Transverse colon (tissue), 4 donors: ENCODE data around the gene FGF22. TPM values are rescaled to one million over a fixed set of nuclear protein-coding genes. Genes with fewer than 3 reads are reported as not detected.

Experiments used
- DNase-seq: peaks from one replicate; pipeline ENCODE4 v3.0.0-alpha.2; 2019
- H3K27ac ChIP-seq, 4 donors: fragments of 200-600 bp; sonication (generic); 2 replicates each; pipeline ENCODE4 v1.5.1; 2016 to 2018; ENCODE audit warnings: inconsistent platforms in 4 of 4
- H3K27me3 ChIP-seq: fragments of 200-600 bp; sonication (generic); 2 replicates; pipeline ENCODE4 v1.5.1; 2017; ENCODE audit warnings: inconsistent platforms
- H3K36me3 ChIP-seq, 4 donors: fragments of 200-600 bp; sonication (generic); 2 replicates each; pipeline ENCODE4 v1.5.1; 2017 to 2019; ENCODE audit warnings: inconsistent platforms in 4 of 4
- H3K4me1 ChIP-seq, 4 donors: fragments of 200-600 bp; sonication (generic); 2 replicates each; pipeline ENCODE4 v1.5.1; 2017 to 2020; ENCODE audit warnings: inconsistent platforms in 4 of 4
- H3K4me3 ChIP-seq, 4 donors: fragments of 200-600 bp; sonication (generic); 1 replicate in 1 of 4; 2 replicates in 3 of 4; pipeline versions ENCODE4 v1.5.1 to v1.6.1; 2017 to 2019; ENCODE audit warnings: inconsistent platforms in 4 of 4
- H3K9me3 ChIP-seq, 2 donors: fragments of 200-600 bp; sonication (generic); 2 replicates each; pipeline ENCODE4 v1.5.1; 2017 to 2019; ENCODE audit warnings: inconsistent platforms in 2 of 2
- EP300 ChIP-seq: sonication (generic); formaldehyde crosslinking; IDR thresholded peaks from one replicate; pipeline ENCODE4 v1.6.1; 2017; ENCODE audit warnings: antibody characterized with exemption, low read depth
- POLR2A ChIP-seq: fragments of 450-650 bp; IDR thresholded peaks from one replicate; pipeline ENCODE4 v1.6.1; 2016; ENCODE audit warnings: antibody characterized with exemption, mild to moderate bottlenecking, moderate library complexity
- POLR2AphosphoS5 ChIP-seq, 3 donors: sonication (generic); formaldehyde crosslinking; IDR thresholded peaks; one replicate each; pipeline ENCODE4 v1.6.1; 2016; ENCODE audit warnings: antibody characterized with exemption in 3 of 3
- WGBS, 2 donors: methylation state at CpG; one replicate each; pipeline ENCODE4 v1.1.5; 2018; ENCODE audit warnings: low coverage in 1 of 2; 5-methylcytosine and 5-hydroxymethylcytosine counted together
- in situ Hi-C, 4 donors: fragments of 200-750 bp; cut with MboI; loops; one replicate each; pipeline versions ENCODE4 v1.15.0 to v1.15.1; 2017; ENCODE audit warnings: low sequenced_read_pairs in 3 of 4, low pct_ligation_motif_present in 1 of 4, low pct_unique_long_range_greater_than_20kb in 1 of 4
- intact Hi-C: fragments of 100-400 bp; cut with DNase I; formaldehyde crosslinking; loops from one replicate; pipeline ENCODE4 v1.15.1; 2023; ENCODE audit warnings: low total_unique reads
- total RNA-seq, 4 donors: library from RNA; depleted of rRNA; stranded (reverse); fragments of >200 nt; gene quantifications; one replicate each; pipeline ENCODE4 v1.1.0, GENCODE V29; 2016
- TF ChIP-seq, protein P1 (sequence below), 5 experiments: fragments of 200-600 bp in 3 of 5; fragments of 450-650 bp in 2 of 5; sonication (generic) in 3 of 5; IDR thresholded peaks; 1 replicate in 2 of 5; 2 replicates in 3 of 5; pipeline ENCODE4 v1.5.1; 2016 to 2017; ENCODE audit warnings: antibody characterized with exemption in 5 of 5, inconsistent platforms in 3 of 5, mild to moderate bottlenecking in 2 of 5, moderate library complexity in 1 of 5

Gene FGF22
- total RNA-seq, 4 donors from 2014 or later = not detected

GRCh38 chr19:652467-653389 is 13.0 kb downstream of the FGF22 start:
- H3K27ac ChIP-seq = no peak overlapping the region
- in situ Hi-C loops (no loop called here), intact Hi-C loops (no loop called here)
- DNase-seq = no peak
- WGBS, 2 donors = 94% methylated on average over 3 to 46 of the region's 54 CpGs
- no peaks in the 10 kb centered on the region for H3K27me3 ChIP-seq
- peaks cover 2 to 5% (median 4%) of the 10 kb centered on the region in 4 donors for H3K4me1 ChIP-seq
- no peak for TF ChIP-seq EP300
- TF ChIP-seq POLR2AphosphoS5 (IDR thresholded peaks at IDR 0.05) = no peak
- no peak for TF ChIP-seq POLR2A
- TF ChIP-seq, protein P1, sequence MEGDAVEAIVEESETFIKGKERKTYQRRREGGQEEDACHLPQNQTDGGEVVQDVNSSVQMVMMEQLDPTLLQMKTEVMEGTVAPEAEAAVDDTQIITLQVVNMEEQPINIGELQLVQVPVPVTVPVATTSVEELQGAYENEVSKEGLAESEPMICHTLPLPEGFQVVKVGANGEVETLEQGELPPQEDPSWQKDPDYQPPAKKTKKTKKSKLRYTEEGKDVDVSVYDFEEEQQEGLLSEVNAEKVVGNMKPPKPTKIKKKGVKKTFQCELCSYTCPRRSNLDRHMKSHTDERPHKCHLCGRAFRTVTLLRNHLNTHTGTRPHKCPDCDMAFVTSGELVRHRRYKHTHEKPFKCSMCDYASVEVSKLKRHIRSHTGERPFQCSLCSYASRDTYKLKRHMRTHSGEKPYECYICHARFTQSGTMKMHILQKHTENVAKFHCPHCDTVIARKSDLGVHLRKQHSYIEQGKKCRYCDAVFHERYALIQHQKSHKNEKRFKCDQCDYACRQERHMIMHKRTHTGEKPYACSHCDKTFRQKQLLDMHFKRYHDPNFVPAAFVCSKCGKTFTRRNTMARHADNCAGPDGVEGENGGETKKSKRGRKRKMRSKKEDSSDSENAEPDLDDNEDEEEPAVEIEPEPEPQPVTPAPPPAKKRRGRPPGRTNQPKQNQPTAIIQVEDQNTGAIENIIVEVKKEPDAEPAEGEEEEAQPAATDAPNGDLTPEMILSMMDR (IDR thresholded peaks at IDR 0.05) = no peak
- no peaks in the 10 kb centered on the region for H3K9me3 ChIP-seq
- H3K4me3 ChIP-seq = no peak overlapping the region
- H3K36me3 ChIP-seq = peaks cover 0 to 31% (median 16%) of the 10 kb centered on the region in 4 donors

DNA sequence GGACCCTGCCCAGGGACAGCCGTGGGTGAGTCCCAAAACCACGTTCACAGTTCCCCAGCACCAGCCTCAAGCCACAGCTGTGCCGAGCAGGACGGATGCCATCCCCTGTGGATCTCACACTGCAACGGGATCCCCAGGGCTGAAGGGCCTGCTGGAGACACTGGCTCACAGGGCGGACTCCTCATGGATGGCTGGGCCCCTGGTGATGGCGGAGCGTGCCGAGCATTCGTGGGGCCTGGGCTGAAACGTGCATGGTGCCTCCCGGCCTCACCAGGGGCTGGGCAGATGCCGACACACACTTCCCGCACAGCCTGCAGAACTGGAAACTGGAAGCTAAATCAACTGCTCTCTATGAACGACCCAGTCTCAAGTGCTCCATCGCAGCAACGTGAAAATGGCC is 13.7 kb downstream of the FGF22 start:
- no peak for DNase-seq
- in situ Hi-C loops (no loop called here), intact Hi-C loops (no loop called here)
- no peak overlapping the region for H3K27ac ChIP-seq
- H3K36me3 ChIP-seq = peaks cover 0 to 24% (median 9%) of the 10 kb centered on the region in 4 donors
- no peaks in the 10 kb centered on the region for H3K27me3 ChIP-seq
- no peak for TF ChIP-seq EP300
- TF ChIP-seq, protein P1 (IDR thresholded peaks at IDR 0.05) = no peak
- TF ChIP-seq POLR2A = no peak
- WGBS, 2 donors = 89% methylated on average over 17 of the region's 17 CpGs; no CpG with 5 or more reads in 1 of the 2 donors
- no peaks in the 10 kb centered on the region for H3K9me3 ChIP-seq
- peaks cover 9 to 12% (median 11%) of the 10 kb centered on the region in 4 donors for H3K4me1 ChIP-seq
- no peak overlapping the region for H3K4me3 ChIP-seq

DNA sequence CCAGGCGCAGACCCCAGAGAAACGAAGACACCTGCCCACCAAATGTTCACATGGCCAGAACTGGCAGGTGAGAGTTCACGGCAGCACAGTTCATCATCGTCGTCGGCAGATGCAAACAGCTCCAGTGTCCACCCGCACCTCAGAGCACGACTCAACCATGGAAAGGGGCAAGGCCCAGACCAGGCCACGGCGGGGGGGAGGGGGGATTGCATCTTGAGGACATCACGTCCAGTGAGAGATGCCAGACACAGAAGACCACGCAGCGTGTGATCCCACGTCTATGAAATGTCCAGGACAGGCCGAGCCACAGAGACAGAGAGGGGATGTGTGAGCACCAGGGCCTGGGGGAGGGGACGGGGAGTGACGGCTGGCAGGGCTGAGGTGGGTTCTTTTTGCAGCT is 16.0 kb downstream of the FGF22 start:
- H3K36me3 ChIP-seq = peaks cover 0 to 12% (median 3%) of the 10 kb centered on the region in 4 donors
- H3K4me1 ChIP-seq = peaks cover 30 to 35% (median 32%) of the 10 kb centered on the region in 4 donors
- no peaks in the 10 kb centered on the region for H3K27me3 ChIP-seq
- H3K27ac ChIP-seq = no peak overlapping the region
- intact Hi-C loops (no loop called here), in situ Hi-C loops (no loop called here)
- H3K9me3 ChIP-seq = no peaks in the 10 kb centered on the region
- WGBS, 2 donors = 80 to 86% methylated on average over 2 to 16 of the region's 17 CpGs
- no peak for TF ChIP-seq EP300
- no peak overlapping the region for H3K4me3 ChIP-seq
- DNase-seq = no peak

DNA sequence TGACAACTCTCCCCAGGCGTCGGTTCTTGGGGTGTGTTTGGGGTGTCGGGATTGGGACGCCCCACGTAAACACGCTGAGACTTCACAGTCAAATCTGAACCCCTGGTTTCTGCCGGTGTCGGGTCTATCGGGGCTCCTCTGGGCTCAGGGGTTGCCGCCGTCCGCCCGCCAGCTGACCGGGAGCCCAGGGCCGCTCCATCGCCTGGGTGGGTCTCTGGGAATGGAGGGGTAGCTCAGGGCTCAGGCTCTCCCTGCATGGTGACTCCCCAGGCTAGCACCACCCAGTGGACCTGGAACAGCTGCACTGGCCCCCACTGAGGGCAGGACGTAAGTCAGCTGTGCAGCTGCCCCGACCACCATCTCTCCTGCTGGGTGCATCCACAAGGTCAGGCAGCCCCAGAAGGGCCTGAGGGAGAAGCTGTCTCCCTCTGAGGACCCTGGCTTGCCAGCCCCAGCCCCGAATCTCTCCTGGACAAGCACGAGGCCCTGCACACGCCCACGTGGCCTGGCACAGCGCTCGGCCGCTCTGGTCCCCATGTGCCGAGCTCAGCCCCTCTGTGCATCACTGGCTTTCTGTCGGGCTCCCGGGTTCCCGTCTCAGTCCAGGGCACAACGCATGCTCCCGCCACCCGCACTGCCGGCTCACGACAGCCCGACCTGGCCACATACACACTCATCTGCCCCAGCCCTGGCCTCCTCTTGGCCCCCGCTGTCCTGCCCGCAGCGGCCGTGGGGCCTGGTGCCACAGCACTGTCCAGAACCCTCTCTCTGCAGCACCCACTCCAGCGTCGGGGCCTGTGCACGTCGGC is 17.3 kb downstream of the FGF22 start:
- intact Hi-C loops (no loop called here), in situ Hi-C loops (no loop called here)
- peaks cover 0 to 3% (median 0%) of the 10 kb centered on the region in 4 donors for H3K36me3 ChIP-seq
- no peak overlapping the region for H3K27ac ChIP-seq
- H3K4me1 ChIP-seq = peaks cover 42 to 47% (median 43%) of the 10 kb centered on the region in 4 donors
- no peaks in the 10 kb centered on the region for H3K9me3 ChIP-seq
- WGBS, 2 donors = 79% methylated on average over 36 of the region's 43 CpGs; no CpG with 5 or more reads in 1 of the 2 donors
- no peaks in the 10 kb centered on the region for H3K27me3 ChIP-seq
- no peak for DNase-seq
- TF ChIP-seq EP300 = no peak
- no peak for TF ChIP-seq POLR2A
- TF ChIP-seq, protein P1 (IDR thresholded peaks at IDR 0.05) = no peak
- no peak for TF ChIP-seq POLR2AphosphoS5 (IDR thresholded peaks at IDR 0.05)
- no peak overlapping the region for H3K4me3 ChIP-seq
